ENCODE data around the gene CD164L2.

Gene CD164L2

DNA sequence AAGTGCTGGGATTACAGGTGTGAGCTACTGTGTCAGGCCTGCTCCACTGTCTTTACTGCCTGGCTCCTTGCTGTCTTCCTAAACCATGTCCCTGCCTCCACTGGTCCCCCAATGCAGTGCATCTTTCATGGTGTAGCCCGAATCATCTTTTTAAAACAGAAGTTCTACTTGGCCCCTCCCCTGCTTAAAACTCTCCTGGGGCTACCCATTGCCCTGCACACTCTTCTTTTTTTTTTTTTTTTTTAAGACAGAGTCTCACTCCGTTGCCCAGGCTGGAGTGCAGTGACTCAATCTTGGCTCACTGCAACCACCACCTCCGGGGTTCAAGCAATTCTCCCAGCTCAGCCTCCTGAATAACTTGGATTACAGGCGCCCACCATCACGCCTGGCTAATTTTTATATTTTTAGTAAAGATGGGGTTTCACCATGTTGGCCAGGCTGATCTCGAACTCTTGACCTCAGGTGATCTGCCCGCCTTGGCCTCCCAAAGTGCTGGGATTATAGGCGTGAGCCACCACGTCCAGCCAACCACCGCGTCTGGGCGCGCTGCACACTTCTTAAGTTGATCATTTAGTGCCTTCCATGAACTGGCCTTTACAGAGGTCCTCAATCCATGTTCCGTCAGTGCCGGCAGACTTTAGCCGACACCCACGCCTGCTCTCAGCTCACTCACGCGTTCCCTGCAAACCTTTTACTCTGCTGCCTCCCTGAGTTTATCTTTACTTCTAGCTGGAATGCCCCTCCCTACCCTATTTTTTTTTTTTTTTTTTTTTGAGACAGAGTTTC, 10.9 kb downstream of the CD164L2 start:
- TF ChIP-seq ZNF565 (CRISPR knock-in tag; conservative IDR thresholded peaks at IDR 0.05; ENCODE audit: low read depth) (no peak), ZFP3 (CRISPR knock-in tag; IDR thresholded peaks at IDR 0.05) (no peak), OSR1 (CRISPR knock-in tag; IDR thresholded peaks at IDR 0.05) (no peak), GLIS3 (CRISPR knock-in tag; IDR thresholded peaks at IDR 0.05) (no peak)
- TF ChIP-seq, protein P1, sequence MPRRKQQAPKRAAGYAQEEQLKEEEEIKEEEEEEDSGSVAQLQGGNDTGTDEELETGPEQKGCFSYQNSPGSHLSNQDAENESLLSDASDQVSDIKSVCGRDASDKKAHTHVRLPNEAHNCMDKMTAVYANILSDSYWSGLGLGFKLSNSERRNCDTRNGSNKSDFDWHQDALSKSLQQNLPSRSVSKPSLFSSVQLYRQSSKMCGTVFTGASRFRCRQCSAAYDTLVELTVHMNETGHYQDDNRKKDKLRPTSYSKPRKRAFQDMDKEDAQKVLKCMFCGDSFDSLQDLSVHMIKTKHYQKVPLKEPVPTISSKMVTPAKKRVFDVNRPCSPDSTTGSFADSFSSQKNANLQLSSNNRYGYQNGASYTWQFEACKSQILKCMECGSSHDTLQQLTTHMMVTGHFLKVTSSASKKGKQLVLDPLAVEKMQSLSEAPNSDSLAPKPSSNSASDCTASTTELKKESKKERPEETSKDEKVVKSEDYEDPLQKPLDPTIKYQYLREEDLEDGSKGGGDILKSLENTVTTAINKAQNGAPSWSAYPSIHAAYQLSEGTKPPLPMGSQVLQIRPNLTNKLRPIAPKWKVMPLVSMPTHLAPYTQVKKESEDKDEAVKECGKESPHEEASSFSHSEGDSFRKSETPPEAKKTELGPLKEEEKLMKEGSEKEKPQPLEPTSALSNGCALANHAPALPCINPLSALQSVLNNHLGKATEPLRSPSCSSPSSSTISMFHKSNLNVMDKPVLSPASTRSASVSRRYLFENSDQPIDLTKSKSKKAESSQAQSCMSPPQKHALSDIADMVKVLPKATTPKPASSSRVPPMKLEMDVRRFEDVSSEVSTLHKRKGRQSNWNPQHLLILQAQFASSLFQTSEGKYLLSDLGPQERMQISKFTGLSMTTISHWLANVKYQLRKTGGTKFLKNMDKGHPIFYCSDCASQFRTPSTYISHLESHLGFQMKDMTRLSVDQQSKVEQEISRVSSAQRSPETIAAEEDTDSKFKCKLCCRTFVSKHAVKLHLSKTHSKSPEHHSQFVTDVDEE (CRISPR knock-in tag; IDR thresholded peaks at IDR 0.05): no peak
- TF ChIP-seq, protein P2, sequence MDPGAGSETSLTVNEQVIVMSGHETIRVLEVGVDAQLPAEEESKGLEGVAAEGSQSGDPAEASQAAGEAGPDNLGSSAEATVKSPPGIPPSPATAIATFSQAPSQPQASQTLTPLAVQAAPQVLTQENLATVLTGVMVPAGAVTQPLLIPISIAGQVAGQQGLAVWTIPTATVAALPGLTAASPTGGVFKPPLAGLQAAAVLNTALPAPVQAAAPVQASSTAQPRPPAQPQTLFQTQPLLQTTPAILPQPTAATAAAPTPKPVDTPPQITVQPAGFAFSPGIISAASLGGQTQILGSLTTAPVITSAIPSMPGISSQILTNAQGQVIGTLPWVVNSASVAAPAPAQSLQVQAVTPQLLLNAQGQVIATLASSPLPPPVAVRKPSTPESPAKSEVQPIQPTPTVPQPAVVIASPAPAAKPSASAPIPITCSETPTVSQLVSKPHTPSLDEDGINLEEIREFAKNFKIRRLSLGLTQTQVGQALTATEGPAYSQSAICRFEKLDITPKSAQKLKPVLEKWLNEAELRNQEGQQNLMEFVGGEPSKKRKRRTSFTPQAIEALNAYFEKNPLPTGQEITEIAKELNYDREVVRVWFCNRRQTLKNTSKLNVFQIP (CRISPR knock-in tag; IDR thresholded peaks at IDR 0.05; ENCODE audit: borderline replicate concordance, low read depth): no peak
- ATAC-seq: no peak

DNA sequence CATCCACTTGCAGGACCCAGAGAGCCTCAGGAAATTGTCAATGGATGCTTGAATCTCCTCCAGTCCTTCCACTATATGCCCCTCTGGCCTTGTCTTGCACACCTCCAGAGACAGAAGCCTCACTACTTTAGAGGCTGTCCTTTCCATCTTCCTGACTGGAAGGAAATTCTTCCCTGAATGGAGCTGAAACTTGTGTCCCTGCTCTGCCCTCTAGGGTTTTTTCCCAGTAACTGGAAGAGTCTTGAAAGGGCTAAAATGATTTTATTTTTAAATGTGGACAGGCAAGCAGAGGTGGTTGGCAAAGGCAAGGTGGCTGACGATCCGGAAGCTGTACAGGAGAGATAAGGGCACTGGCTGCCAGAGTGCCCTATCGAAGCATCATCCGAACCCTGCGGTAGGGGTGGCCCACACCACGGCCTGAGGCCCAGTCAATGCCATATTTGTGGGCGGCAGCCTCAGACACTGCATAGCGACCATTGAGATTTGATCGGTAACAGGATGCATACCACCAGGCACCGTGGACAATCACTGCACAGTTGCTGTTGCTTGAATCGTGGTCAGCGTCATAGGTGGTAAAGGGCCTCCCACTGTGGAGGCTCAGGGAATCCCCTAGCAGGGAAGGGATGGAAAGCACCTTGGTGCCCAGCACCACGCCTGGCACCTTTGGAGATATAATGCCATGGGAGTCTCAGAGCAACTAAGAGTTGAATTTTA, 14.1 kb downstream of the CD164L2 start:
- TF ChIP-seq TOX (CRISPR knock-in tag; IDR thresholded peaks at IDR 0.05; ENCODE audit: borderline replicate concordance): no peak
- TF ChIP-seq ISL1 (CRISPR knock-in tag; IDR thresholded peaks at IDR 0.05): no peak
- no peak for TF ChIP-seq SNAI2 (CRISPR knock-in tag; IDR thresholded peaks at IDR 0.05)
- no peak for TF ChIP-seq ZNF8 (CRISPR knock-in tag; IDR thresholded peaks at IDR 0.05)
- TF ChIP-seq ARNTL (CRISPR knock-in tag; IDR thresholded peaks at IDR 0.05; ENCODE audit: borderline replicate concordance, low read depth): no peak
- no peak for TF ChIP-seq GLIS3 (CRISPR knock-in tag; IDR thresholded peaks at IDR 0.05)
- no peak for TF ChIP-seq OSR1 (CRISPR knock-in tag; IDR thresholded peaks at IDR 0.05)
- no peak for TF ChIP-seq ZFP3 (CRISPR knock-in tag; IDR thresholded peaks at IDR 0.05)
- TF ChIP-seq ESRRG (CRISPR knock-in tag; IDR thresholded peaks at IDR 0.05): no peak
- TF ChIP-seq, protein P3, sequence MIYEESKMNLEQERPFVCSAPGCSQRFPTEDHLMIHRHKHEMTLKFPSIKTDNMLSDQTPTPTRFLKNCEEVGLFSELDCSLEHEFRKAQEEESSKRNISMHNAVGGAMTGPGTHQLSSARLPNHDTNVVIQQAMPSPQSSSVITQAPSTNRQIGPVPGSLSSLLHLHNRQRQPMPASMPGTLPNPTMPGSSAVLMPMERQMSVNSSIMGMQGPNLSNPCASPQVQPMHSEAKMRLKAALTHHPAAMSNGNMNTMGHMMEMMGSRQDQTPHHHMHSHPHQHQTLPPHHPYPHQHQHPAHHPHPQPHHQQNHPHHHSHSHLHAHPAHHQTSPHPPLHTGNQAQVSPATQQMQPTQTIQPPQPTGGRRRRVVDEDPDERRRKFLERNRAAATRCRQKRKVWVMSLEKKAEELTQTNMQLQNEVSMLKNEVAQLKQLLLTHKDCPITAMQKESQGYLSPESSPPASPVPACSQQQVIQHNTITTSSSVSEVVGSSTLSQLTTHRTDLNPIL (CRISPR knock-in tag; IDR thresholded peaks at IDR 0.05; ENCODE audit: low read depth): no peak
- TF ChIP-seq PPARA (CRISPR knock-in tag; IDR thresholded peaks at IDR 0.05; ENCODE audit: borderline replicate concordance): no peak
- TF ChIP-seq, protein P4, sequence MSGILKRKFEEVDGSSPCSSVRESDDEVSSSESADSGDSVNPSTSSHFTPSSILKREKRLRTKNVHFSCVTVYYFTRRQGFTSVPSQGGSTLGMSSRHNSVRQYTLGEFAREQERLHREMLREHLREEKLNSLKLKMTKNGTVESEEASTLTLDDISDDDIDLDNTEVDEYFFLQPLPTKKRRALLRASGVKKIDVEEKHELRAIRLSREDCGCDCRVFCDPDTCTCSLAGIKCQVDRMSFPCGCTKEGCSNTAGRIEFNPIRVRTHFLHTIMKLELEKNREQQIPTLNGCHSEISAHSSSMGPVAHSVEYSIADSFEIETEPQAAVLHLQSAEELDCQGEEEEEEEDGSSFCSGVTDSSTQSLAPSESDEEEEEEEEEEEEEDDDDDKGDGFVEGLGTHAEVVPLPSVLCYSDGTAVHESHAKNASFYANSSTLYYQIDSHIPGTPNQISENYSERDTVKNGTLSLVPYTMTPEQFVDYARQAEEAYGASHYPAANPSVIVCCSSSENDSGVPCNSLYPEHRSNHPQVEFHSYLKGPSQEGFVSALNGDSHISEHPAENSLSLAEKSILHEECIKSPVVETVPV (CRISPR knock-in tag; IDR thresholded peaks at IDR 0.05): no peak
- no peak for TF ChIP-seq BACH2 (CRISPR knock-in tag; IDR thresholded peaks at IDR 0.05; ENCODE audit: borderline replicate concordance)
- TF ChIP-seq ZNF70 (CRISPR knock-in tag; IDR thresholded peaks at IDR 0.05): no peak
- TF ChIP-seq, protein P2 (CRISPR knock-in tag; IDR thresholded peaks at IDR 0.05; ENCODE audit: borderline replicate concordance, low read depth): no peak
- TF ChIP-seq, protein P5, sequence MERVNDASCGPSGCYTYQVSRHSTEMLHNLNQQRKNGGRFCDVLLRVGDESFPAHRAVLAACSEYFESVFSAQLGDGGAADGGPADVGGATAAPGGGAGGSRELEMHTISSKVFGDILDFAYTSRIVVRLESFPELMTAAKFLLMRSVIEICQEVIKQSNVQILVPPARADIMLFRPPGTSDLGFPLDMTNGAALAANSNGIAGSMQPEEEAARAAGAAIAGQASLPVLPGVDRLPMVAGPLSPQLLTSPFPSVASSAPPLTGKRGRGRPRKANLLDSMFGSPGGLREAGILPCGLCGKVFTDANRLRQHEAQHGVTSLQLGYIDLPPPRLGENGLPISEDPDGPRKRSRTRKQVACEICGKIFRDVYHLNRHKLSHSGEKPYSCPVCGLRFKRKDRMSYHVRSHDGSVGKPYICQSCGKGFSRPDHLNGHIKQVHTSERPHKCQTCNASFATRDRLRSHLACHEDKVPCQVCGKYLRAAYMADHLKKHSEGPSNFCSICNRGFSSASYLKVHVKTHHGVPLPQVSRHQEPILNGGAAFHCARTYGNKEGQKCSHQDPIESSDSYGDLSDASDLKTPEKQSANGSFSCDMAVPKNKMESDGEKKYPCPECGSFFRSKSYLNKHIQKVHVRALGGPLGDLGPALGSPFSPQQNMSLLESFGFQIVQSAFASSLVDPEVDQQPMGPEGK (CRISPR knock-in tag; IDR thresholded peaks at IDR 0.05; ENCODE audit: borderline replicate concordance): no peak
- TF ChIP-seq RARB (CRISPR knock-in tag; IDR thresholded peaks at IDR 0.05): no peak
- TF ChIP-seq ZC3H10 (CRISPR knock-in tag; IDR thresholded peaks at IDR 0.05): no peak
- no peak for TF ChIP-seq TCF4 (CRISPR knock-in tag; IDR thresholded peaks at IDR 0.05; ENCODE audit: borderline replicate concordance)
- ATAC-seq: no peak
